ENCODE results near the gene HOPX.
"Not testable (repeated sequence)": the region's sequence is repeated elsewhere in the genome, so short reads cannot be mapped to it uniquely, and the experiment has no call there.

HOPX gene

GRCh38 chr4:56681158-56681852 is at the start of gene HOPX:
TSS of gene HOPX (minus strand) at chr4:56681296. CDS start at chr4:56657816, 23,480 bp downstream.
- DNase-seq (ENCODE audit: low read depth), result no peak

GRCh38 chr4:56730097-56730496 is 49.0 kb upstream of the HOPX start:
- DNase-seq (ENCODE audit: low read depth), result no peak

GRCh38 chr4:56728512-56728911 is 47.4 kb upstream of the HOPX start:
- no peak for DNase-seq (ENCODE audit: low read depth)

- DNase-seq (ENCODE audit: low read depth), result no peak
Measured at GRCh38 chr4:56727150-56727549, 46.1 kb upstream of the HOPX start.

GRCh38 chr4:56726593-56726992 is 45.5 kb upstream of the HOPX start:
- DNase-seq (ENCODE audit: low read depth), result not testable (repeated sequence)

- no peak for DNase-seq (ENCODE audit: low read depth)
Measured at GRCh38 chr4:56723659-56724230, 42.6 kb upstream of the HOPX start.

GRCh38 chr4:56723201-56723605 is 42.1 kb upstream of the HOPX start:
- no peak for DNase-seq (ENCODE audit: low read depth)

GRCh38 chr4:56708146-56708545 is 27.1 kb upstream of the HOPX start:
- no peak for DNase-seq (ENCODE audit: low read depth)

- no peak for DNase-seq (ENCODE audit: low read depth)
Measured at GRCh38 chr4:56705966-56706365, 24.9 kb upstream of the HOPX start.

GRCh38 chr4:56705334-56705733 is 24.2 kb upstream of the HOPX start:
- DNase-seq (ENCODE audit: low read depth), result no peak

GRCh38 chr4:56704089-56704871 is 23.2 kb upstream of the HOPX start:
- no peak for DNase-seq (ENCODE audit: low read depth)

- no peak for DNase-seq (ENCODE audit: low read depth)
Measured at GRCh38 chr4:56703378-56703777, 22.3 kb upstream of the HOPX start.

- no peak for DNase-seq (ENCODE audit: low read depth)
Measured at GRCh38 chr4:56701644-56702043, 20.5 kb upstream of the HOPX start.

GRCh38 chr4:56701161-56701480 is 20.0 kb upstream of the HOPX start:
- no peak for DNase-seq (ENCODE audit: low read depth)

- no peak for DNase-seq (ENCODE audit: low read depth)
Measured at GRCh38 chr4:56699537-56700105, 18.5 kb upstream of the HOPX start.

GRCh38 chr4:56698329-56698728 is 17.2 kb upstream of the HOPX start:
- DNase-seq (ENCODE audit: low read depth), result no peak

GRCh38 chr4:56696056-56696455 is 15.0 kb upstream of the HOPX start:
- no peak for DNase-seq (ENCODE audit: low read depth)

- DNase-seq (ENCODE audit: low read depth), result not testable (repeated sequence)
Measured at GRCh38 chr4:56693476-56693875, 12.4 kb upstream of the HOPX start.

- no peak for DNase-seq (ENCODE audit: low read depth)
Measured at GRCh38 chr4:56692576-56692975, 11.5 kb upstream of the HOPX start.

- DNase-seq (ENCODE audit: low read depth), result no peak
Measured at GRCh38 chr4:56691425-56691824, 10.3 kb upstream of the HOPX start.

- no peak for DNase-seq (ENCODE audit: low read depth)
Measured at GRCh38 chr4:56690393-56690792, 9.3 kb upstream of the HOPX start.

- DNase-seq (ENCODE audit: low read depth), result no peak
Measured at GRCh38 chr4:56689201-56689969, 8.3 kb upstream of the HOPX start.
